Measurements from ENCODE around the gene PLA2G2F.
"Not testable (repeated sequence)": the region's sequence is repeated elsewhere in the genome, so short reads cannot be mapped to it uniquely, and the experiment has no call there.

The PLA2G2F gene

GRCh38 chr1:20115479-20115878, 23.6 kb upstream of the PLA2G2F start:
- no peak for DNase-seq

- DNase-seq = no peak
These were observed 23.2 kb upstream of the PLA2G2F start for GRCh38 chr1:20115916-20116315.

- no peak for DNase-seq
These were observed 21.9 kb upstream of the PLA2G2F start for GRCh38 chr1:20117236-20117635.

- DNase-seq = no peak
These were observed 19.8 kb upstream of the PLA2G2F start, which contains the start of gene PLA2G2D for GRCh38 chr1:20119347-20119746. PLA2G2D (minus strand) TSS chr1:20119536; CDS start chr1:20119498, 38 bp downstream.

GRCh38 chr1:20120796-20121195, 18.3 kb upstream of the PLA2G2F start:
- no peak for DNase-seq

GRCh38 chr1:20123722-20124455, 15.2 kb upstream of the PLA2G2F start:
- no peak for DNase-seq

- no peak for DNase-seq
These were observed 14.6 kb upstream of the PLA2G2F start for GRCh38 chr1:20124456-20125057.

- no peak for DNase-seq
These were observed 14.0 kb upstream of the PLA2G2F start for GRCh38 chr1:20125100-20125499.

GRCh38 chr1:20126041-20126805, 12.9 kb upstream of the PLA2G2F start:
- DNase-seq = no peak

GRCh38 chr1:20126806-20127440, 12.2 kb upstream of the PLA2G2F start:
- DNase-seq = no peak

GRCh38 chr1:20130518-20130917, 8.6 kb upstream of the PLA2G2F start:
- DNase-seq = not testable (repeated sequence)

- DNase-seq = no peak
These were observed 4.1 kb upstream of the PLA2G2F start for GRCh38 chr1:20134995-20135394.

- no peak for DNase-seq
These were observed 2.9 kb upstream of the PLA2G2F start for GRCh38 chr1:20136249-20136648.

- DNase-seq = no peak
These were observed 2.1 kb upstream of the PLA2G2F start for GRCh38 chr1:20137055-20137454.

GRCh38 chr1:20137604-20138003, 1.5 kb upstream of the PLA2G2F start:
- no peak for DNase-seq

GRCh38 chr1:20138346-20138745, 777 bp upstream of the PLA2G2F start:
- DNase-seq = no peak

- DNase-seq = no peak
These were observed 871 bp downstream of the PLA2G2F start for GRCh38 chr1:20139776-20140612.

GRCh38 chr1:20141001-20141400, 1.9 kb downstream of the PLA2G2F start:
- DNase-seq = no peak

GRCh38 chr1:20141466-20141865, 2.3 kb downstream of the PLA2G2F start:
- DNase-seq = no peak

- no peak for DNase-seq
These were observed 3.0 kb downstream of the PLA2G2F start for GRCh38 chr1:20142001-20142710.

- no peak for DNase-seq
These were observed 4.2 kb downstream of the PLA2G2F start for GRCh38 chr1:20143318-20143717.

Data from activated T-cell treated with anti-CD3 and anti-CD28 coated beads, Interleukin-2, amount 50 U/mL, for 1 hour (primary cell).